ENCODE data around the gene NRXN3. TPM values are rescaled to one million over a fixed set of nuclear protein-coding genes. Genes with fewer than 3 reads are reported as not detected.

The NRXN3 gene
- total and polyA plus RNA-seq, 2 of the 13 experiments (the other 11 are each of a cell fraction or from before 2014, with no cell fraction given), result 0.03 TPM; not detected in 1

- TF ChIP-seq ZNF557 (CRISPR knock-in tag; IDR thresholded peaks at IDR 0.05) (no peak), KIAA2018 (CRISPR knock-in tag; IDR thresholded peaks at IDR 0.05; ENCODE audit: borderline replicate concordance) (no peak), NPAS2 (CRISPR knock-in tag; IDR thresholded peaks at IDR 0.05; ENCODE audit: borderline replicate concordance) (no peak), ZNF20 (CRISPR knock-in tag; IDR thresholded peaks at IDR 0.05) (no peak), TEAD2 (CRISPR knock-in tag; IDR thresholded peaks at IDR 0.05) (no peak), ZNF678 (CRISPR knock-in tag; IDR thresholded peaks at IDR 0.05) (no peak), ZNF776 (CRISPR knock-in tag; IDR thresholded peaks at IDR 0.05) (no peak)
- no peak for DNase-seq (ENCODE audit: low spot score)
- H3K9ac ChIP-seq (ENCODE audit: insufficient read depth, low read depth, low read length), result no peak overlapping the region
- no peaks in the 10 kb centered on the region for H3K9me3 ChIP-seq (ENCODE audit: low read length)
- CTCF ChIA-PET (ENCODE audit: low intra/inter-chr PET ratio, low total read pairs), result no interaction called here
- BruUV-seq (replicated peaks), result no TSS peak
- POLR2A ChIA-PET, result no interaction called here
- no peak overlapping the region for H3K4me3 ChIP-seq (replicated peaks in 1 of 3; ENCODE audit: insufficient read depth in 1 of 3, low read depth in 2 of 3, low read length in 3 of 3)
- H3K4me1 ChIP-seq (ENCODE audit: insufficient read depth, low read length), result no peaks in the 10 kb centered on the region
- H3K27me3 ChIP-seq (ENCODE audit: control insufficient read depth in 1 of 2, insufficient read depth in 2 of 2, low read length in 2 of 2), result no peaks in the 10 kb centered on the region
- in situ Hi-C loops (cut with HindIII; ENCODE audit: extremely low pct_ligation_motif_present, low pct_unique_long_range_greater_than_20kb) (no loop called here), intact Hi-C loops (cut with micrococcal nuclease; ENCODE audit: unreplicated experiment) (no loop called here)
- no peak for ATAC-seq
- H2AFZ ChIP-seq (ENCODE audit: low read length), result no peak overlapping the region
- H3K79me2 ChIP-seq (ENCODE audit: insufficient read depth, low read length), result no peaks in the 10 kb centered on the region
- 0% methylated on average over 2 of the region's 2 CpGs for WGBS (ENCODE audit: low lambda C conversion rate)
- FAIRE-seq, result no peak
- H3K36me3 ChIP-seq (replicated peaks in 1 of 2; ENCODE audit: control insufficient read depth in 1 of 2, insufficient read depth in 2 of 2, low read length in 2 of 2), result no peaks in the 10 kb centered on the region
- H3K27ac ChIP-seq (ENCODE audit: extremely low read length, insufficient read depth, low read length), result no peak overlapping the region
- H3K4me2 ChIP-seq (ENCODE audit: low read depth, low read length), result no peak overlapping the region
- no peaks in the 10 kb centered on the region for H4K20me1 ChIP-seq (ENCODE audit: insufficient read depth, low read length)
These were observed 137.5 kb downstream of the NRXN3 start for GRCh38 chr14:78307671-78308070.

All from HepG2 (cell line).